Left lung (tissue), 8 donors: Measurements from ENCODE around the gene THAP8. TPM values are rescaled to one million over a fixed set of nuclear protein-coding genes. Genes with fewer than 3 reads are reported as not detected.

Source experiments
- polyA plus RNA-seq, 6 donors: library from polyadenylated mRNA; unstranded; fragments of 120-200 nt; gene quantifications; one replicate each; pipeline ENCODE4 v1.2.1, GENCODE V29; 2013; ENCODE audit not compliant: insufficient read length in 6 of 6
- total RNA-seq, 2 donors: library from RNA; stranded (reverse); fragmentation: NEBNext Ultra II Directional; extraction: Animal tissue kit (Norgen Biotek cat#: 25700); gene quantifications; one replicate each; pipeline ENCODE4 v1.2.1, GENCODE V29; 2021
- donor health status: DM: no; HTN: yes; CAD: no.
- donor health status: DM: no; HTN: no; CAD: no.

The THAP8 gene
- total and polyA plus RNA-seq, 8 donors = 5.7 to 8.4 (median 7.1) TPM

Other genes with a start within 250 kb of the THAP8 start
- gene PRODH2, start 241.4 kb downstream of the THAP8 start, total RNA-seq = not detected
- gene PRODH2, start 241.4 kb downstream of the THAP8 start, polyA plus RNA-seq = under 1 TPM in 3 of 6 donors, not detected in 3; 0.15 to 0.31 (median 0.16) TPM
- under 1 TPM in 1 of 2 donors, not detected in 1; 0.08 TPM for gene NPHS1, start 201.8 kb downstream of the THAP8 start, total RNA-seq
- 1 to 10 TPM in 3 of 6 donors, under 1 TPM in 3; 0.45 to 2.0 (median 1.0) TPM for gene NPHS1, start 201.8 kb downstream of the THAP8 start, polyA plus RNA-seq
- gene KIRREL2, start 197.4 kb downstream of the THAP8 start, total RNA-seq = under 1 TPM in 1 of 2 donors, not detected in 1; 0.08 TPM
- 1 to 10 TPM in 5 of 6 donors, under 1 TPM in 1; 0.76 to 3.5 (median 2.4) TPM for gene KIRREL2, start 197.4 kb downstream of the THAP8 start, polyA plus RNA-seq
- 1 to 10 TPM; 3.0 to 8.6 TPM for gene APLP1, start 185.7 kb downstream of the THAP8 start, total RNA-seq
- 10 to 100 TPM in 1 of 6 donors, 1 to 10 TPM in 5; 8.0 to 11.0 (median 9.3) TPM for gene APLP1, start 185.7 kb downstream of the THAP8 start, polyA plus RNA-seq
- 10 to 100 TPM; 11.8 to 19.1 TPM for gene NFKBID, start 153.7 kb downstream of the THAP8 start, total RNA-seq
- gene NFKBID, start 153.7 kb downstream of the THAP8 start, polyA plus RNA-seq = 1 to 10 TPM; 3.7 to 9.5 (median 7.2) TPM
- 10 to 100 TPM; 24.7 to 26.0 TPM for gene HCST, start 151.8 kb downstream of the THAP8 start, total RNA-seq
- gene HCST, start 151.8 kb downstream of the THAP8 start, polyA plus RNA-seq = 1 to 10 TPM; 3.6 to 5.9 (median 4.4) TPM
- 100 to 1,000 TPM; 205 to 407 TPM for gene TYROBP, start 146.0 kb downstream of the THAP8 start, total RNA-seq
- gene TYROBP, start 146.0 kb downstream of the THAP8 start, polyA plus RNA-seq = 10 to 100 TPM; 12.3 to 15.7 (median 13.3) TPM
- 10 to 100 TPM; 12.2 to 14.8 TPM for gene LRFN3, start 117.9 kb downstream of the THAP8 start, total RNA-seq
- gene LRFN3, start 117.9 kb downstream of the THAP8 start, polyA plus RNA-seq = 10 to 100 TPM in 3 of 6 donors, 1 to 10 TPM in 3; 8.0 to 13.6 (median 11.1) TPM
- 10 to 100 TPM; 14.0 to 16.5 TPM for gene SDHAF1, start 59.1 kb downstream of the THAP8 start, total RNA-seq
- 10 to 100 TPM in 5 of 6 donors, 1 to 10 TPM in 1; 9.4 to 13.3 (median 10.9) TPM for gene SDHAF1, start 59.1 kb downstream of the THAP8 start, polyA plus RNA-seq
- gene SYNE4, start 45.5 kb downstream of the THAP8 start, total RNA-seq = 10 to 100 TPM; 11.2 to 13.1 TPM
- 10 to 100 TPM in 1 of 6 donors, 1 to 10 TPM in 5; 6.8 to 10.4 (median 8.2) TPM for gene SYNE4, start 45.5 kb downstream of the THAP8 start, polyA plus RNA-seq
- gene ALKBH6, start 40.1 kb downstream of the THAP8 start, total RNA-seq = 10 to 100 TPM; 19.3 to 22.7 TPM
- 10 to 100 TPM; 16.8 to 21.0 (median 19.2) TPM for gene ALKBH6, start 40.1 kb downstream of the THAP8 start, polyA plus RNA-seq
- 10 to 100 TPM in 1 of 2 donors, 1 to 10 TPM in 1; 5.8 to 16.6 TPM for gene CLIP3, start 21.4 kb downstream of the THAP8 start, total RNA-seq
- gene CLIP3, start 21.4 kb downstream of the THAP8 start, polyA plus RNA-seq = 10 to 100 TPM; 22.4 to 33.0 (median 31.5) TPM
- gene WDR62, start 612 bp upstream of the THAP8 start, total RNA-seq = 1 to 10 TPM; 3.7 to 4.3 TPM
- gene WDR62, start 612 bp upstream of the THAP8 start, polyA plus RNA-seq = 1 to 10 TPM; 4.0 to 6.7 (median 4.5) TPM
- gene OVOL3, start 56.9 kb upstream of the THAP8 start, total RNA-seq = not detected
- under 1 TPM in 2 of 6 donors, not detected in 4; 0.27 to 0.34 TPM for gene OVOL3, start 56.9 kb upstream of the THAP8 start, polyA plus RNA-seq
- gene POLR2I, start 60.6 kb upstream of the THAP8 start, total RNA-seq = 10 to 100 TPM; 43.7 to 51.7 TPM
- 10 to 100 TPM; 35.8 to 52.4 (median 45.7) TPM for gene POLR2I, start 60.6 kb upstream of the THAP8 start, polyA plus RNA-seq
- gene TBCB, start 61.2 kb upstream of the THAP8 start, total RNA-seq = 100 to 1,000 TPM; 116 to 130 TPM
- gene TBCB, start 61.2 kb upstream of the THAP8 start, polyA plus RNA-seq = 100 to 1,000 TPM in 4 of 6 donors, 10 to 100 TPM in 2; 90.2 to 122 (median 111) TPM
- gene CAPNS1, start 85.8 kb upstream of the THAP8 start, total RNA-seq = 100 to 1,000 TPM; 688 to 720 TPM
- 100 to 1,000 TPM; 479 to 615 (median 546) TPM for gene CAPNS1, start 85.8 kb upstream of the THAP8 start, polyA plus RNA-seq
- 10 to 100 TPM; 47.1 to 64.9 TPM for gene COX7A1, start 98.2 kb upstream of the THAP8 start, total RNA-seq
- 10 to 100 TPM; 29.4 to 47.3 (median 35.1) TPM for gene COX7A1, start 98.2 kb upstream of the THAP8 start, polyA plus RNA-seq
- 1 to 10 TPM; 3.2 to 3.5 TPM for gene ZNF565, start 160.4 kb upstream of the THAP8 start, total RNA-seq
- gene ZNF565, start 160.4 kb upstream of the THAP8 start, polyA plus RNA-seq = 1 to 10 TPM; 7.1 to 8.3 (median 7.8) TPM
- gene ZNF146, start 160.8 kb upstream of the THAP8 start, total RNA-seq = 10 to 100 TPM; 42.8 to 47.7 TPM
- gene ZNF146, start 160.8 kb upstream of the THAP8 start, polyA plus RNA-seq = 100 to 1,000 TPM; 112 to 140 (median 121) TPM